HG03432 (cell line): ENCODE data around the gene FXYD6.

Experiments used
- ATAC-seq: cut with Tn5 transposase; IDR thresholded peaks from one replicate; pipeline ENCODE4 v1.9.1; 2021; ENCODE audit warnings: mild to moderate bottlenecking, moderate library complexity; ENCODE audit not compliant: unreplicated experiment

The FXYD6 gene

GRCh38 chr11:117888139-117888566 lies 11.7 kb upstream of the FXYD6 start:
- no peak for ATAC-seq

- no peak for ATAC-seq
Measured at GRCh38 chr11:117887431-117888138, 11.1 kb upstream of the FXYD6 start.

- no peak for ATAC-seq
Measured at GRCh38 chr11:117885777-117886176, 9.3 kb upstream of the FXYD6 start.

- no peak for ATAC-seq
Measured at GRCh38 chr11:117884994-117885393, 8.5 kb upstream of the FXYD6 start.

- ATAC-seq, result no peak
Measured at GRCh38 chr11:117883063-117883462, 6.6 kb upstream of the FXYD6 start.

GRCh38 chr11:117882311-117882905 lies 6.0 kb upstream of the FXYD6 start:
- ATAC-seq, result no peak

- no peak for ATAC-seq
Measured at GRCh38 chr11:117881217-117881616, 4.8 kb upstream of the FXYD6 start.

- ATAC-seq, result no peak
Measured at GRCh38 chr11:117879516-117880480, 3.3 kb upstream of the FXYD6 start.

- no peak for ATAC-seq
Measured at GRCh38 chr11:117878939-117879475, 2.5 kb upstream of the FXYD6 start.

GRCh38 chr11:117878314-117878938 lies 2.0 kb upstream of the FXYD6 start:
- ATAC-seq, result no peak

- no peak for ATAC-seq
Measured at GRCh38 chr11:117877120-117877784, 794 bp upstream of the FXYD6 start.

GRCh38 chr11:117876059-117876340 lies 458 bp downstream of the FXYD6 start:
- no peak for ATAC-seq

GRCh38 chr11:117875382-117876058 lies 938 bp downstream of the FXYD6 start:
- ATAC-seq, result no peak

- no peak for ATAC-seq
Measured at GRCh38 chr11:117874910-117875381, 1.5 kb downstream of the FXYD6 start.

GRCh38 chr11:117874253-117874909 lies 2.1 kb downstream of the FXYD6 start:
- no peak for ATAC-seq

GRCh38 chr11:117873828-117874125 lies 2.7 kb downstream of the FXYD6 start:
- no peak for ATAC-seq

- no peak for ATAC-seq
Measured at GRCh38 chr11:117872975-117873827, 3.3 kb downstream of the FXYD6 start.

- ATAC-seq, result no peak
Measured at GRCh38 chr11:117872420-117872961, 4.0 kb downstream of the FXYD6 start.
